ENCODE measurements around the gene CAMK1D. TPM values are rescaled to one million over a fixed set of nuclear protein-coding genes. Genes with fewer than 3 reads are reported as not detected.

CAMK1D gene
- total and polyA plus RNA-seq, 10 of the 15 experiments (the other 5 are each of a cell fraction or from before 2014, with no cell fraction given), result 2.1 to 35.5 (median 14.7) TPM

GRCh38 chr10:12685261-12686058 lies 336.1 kb downstream of the CAMK1D start:
- no peak overlapping the region for H3K9ac ChIP-seq (ENCODE audit: control insufficient read depth, insufficient read depth, low read length)
- no peak overlapping the region for H2AFZ ChIP-seq (ENCODE audit: control insufficient read depth, low read depth, low read length)
- no peak overlapping the region for H3K27ac ChIP-seq (ENCODE audit: control insufficient read depth, insufficient read depth)
- POLR2A ChIA-PET, result no interaction called here
- TF ChIP-seq KDM1A (IDR thresholded peaks at IDR 0.05; ENCODE audit: borderline replicate concordance), result no peak
- TF ChIP-seq, protein P1, sequence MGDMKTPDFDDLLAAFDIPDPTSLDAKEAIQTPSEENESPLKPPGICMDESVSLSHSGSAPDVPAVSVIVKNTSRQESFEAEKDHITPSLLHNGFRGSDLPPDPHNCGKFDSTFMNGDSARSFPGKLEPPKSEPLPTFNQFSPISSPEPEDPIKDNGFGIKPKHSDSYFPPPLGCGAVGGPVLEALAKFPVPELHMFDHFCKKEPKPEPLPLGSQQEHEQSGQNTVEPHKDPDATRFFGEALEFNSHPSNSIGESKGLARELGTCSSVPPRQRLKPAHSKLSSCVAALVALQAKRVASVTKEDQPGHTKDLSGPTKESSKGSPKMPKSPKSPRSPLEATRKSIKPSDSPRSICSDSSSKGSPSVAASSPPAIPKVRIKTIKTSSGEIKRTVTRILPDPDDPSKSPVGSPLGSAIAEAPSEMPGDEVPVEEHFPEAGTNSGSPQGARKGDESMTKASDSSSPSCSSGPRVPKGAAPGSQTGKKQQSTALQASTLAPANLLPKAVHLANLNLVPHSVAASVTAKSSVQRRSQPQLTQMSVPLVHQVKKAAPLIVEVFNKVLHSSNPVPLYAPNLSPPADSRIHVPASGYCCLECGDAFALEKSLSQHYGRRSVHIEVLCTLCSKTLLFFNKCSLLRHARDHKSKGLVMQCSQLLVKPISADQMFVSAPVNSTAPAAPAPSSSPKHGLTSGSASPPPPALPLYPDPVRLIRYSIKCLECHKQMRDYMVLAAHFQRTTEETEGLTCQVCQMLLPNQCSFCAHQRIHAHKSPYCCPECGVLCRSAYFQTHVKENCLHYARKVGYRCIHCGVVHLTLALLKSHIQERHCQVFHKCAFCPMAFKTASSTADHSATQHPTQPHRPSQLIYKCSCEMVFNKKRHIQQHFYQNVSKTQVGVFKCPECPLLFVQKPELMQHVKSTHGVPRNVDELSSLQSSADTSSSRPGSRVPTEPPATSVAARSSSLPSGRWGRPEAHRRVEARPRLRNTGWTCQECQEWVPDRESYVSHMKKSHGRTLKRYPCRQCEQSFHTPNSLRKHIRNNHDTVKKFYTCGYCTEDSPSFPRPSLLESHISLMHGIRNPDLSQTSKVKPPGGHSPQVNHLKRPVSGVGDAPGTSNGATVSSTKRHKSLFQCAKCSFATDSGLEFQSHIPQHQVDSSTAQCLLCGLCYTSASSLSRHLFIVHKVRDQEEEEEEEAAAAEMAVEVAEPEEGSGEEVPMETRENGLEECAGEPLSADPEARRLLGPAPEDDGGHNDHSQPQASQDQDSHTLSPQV (IDR thresholded peaks at IDR 0.05), result no peak
- no peak for TF ChIP-seq SPI1 (IDR thresholded peaks at IDR 0.05; ENCODE audit: borderline replicate concordance, insufficient read depth, low read depth, low read length)
- no peak for TF ChIP-seq ZNF207 (IDR thresholded peaks at IDR 0.05; ENCODE audit: borderline replicate concordance)
- no peak for TF ChIP-seq BCL11A (IDR thresholded peaks at IDR 0.05; ENCODE audit: low read depth, low read length)
- TF ChIP-seq SREBF2 (IDR thresholded peaks at IDR 0.05; ENCODE audit: low read length), result no peak
- TF ChIP-seq SMAD1 (IDR thresholded peaks at IDR 0.05; ENCODE audit: low read depth, partially characterized antibody), result no peak
- no peak for TF ChIP-seq NRF1 (conservative IDR thresholded peaks at IDR 0.05; ENCODE audit: low read depth, low read length)
- no peak for TF ChIP-seq ZZZ3 (IDR thresholded peaks at IDR 0.05; ENCODE audit: control insufficient read depth, insufficient read length, low read depth)
- no peak for TF ChIP-seq RCOR1 (conservative IDR thresholded peaks at IDR 0.05; ENCODE audit: low read depth, low read length)
- no peak for TF ChIP-seq HDGF (IDR thresholded peaks at IDR 0.05)
- no peak for TF ChIP-seq STAT1 (conservative IDR thresholded peaks at IDR 0.05)
- TF ChIP-seq IKZF2 (IDR thresholded peaks at IDR 0.05), result no peak
- TF ChIP-seq ZNF274 (IDR thresholded peaks at IDR 0.05; ENCODE audit: insufficient read depth, insufficient read length), result no peak
- TF ChIP-seq, protein P2, sequence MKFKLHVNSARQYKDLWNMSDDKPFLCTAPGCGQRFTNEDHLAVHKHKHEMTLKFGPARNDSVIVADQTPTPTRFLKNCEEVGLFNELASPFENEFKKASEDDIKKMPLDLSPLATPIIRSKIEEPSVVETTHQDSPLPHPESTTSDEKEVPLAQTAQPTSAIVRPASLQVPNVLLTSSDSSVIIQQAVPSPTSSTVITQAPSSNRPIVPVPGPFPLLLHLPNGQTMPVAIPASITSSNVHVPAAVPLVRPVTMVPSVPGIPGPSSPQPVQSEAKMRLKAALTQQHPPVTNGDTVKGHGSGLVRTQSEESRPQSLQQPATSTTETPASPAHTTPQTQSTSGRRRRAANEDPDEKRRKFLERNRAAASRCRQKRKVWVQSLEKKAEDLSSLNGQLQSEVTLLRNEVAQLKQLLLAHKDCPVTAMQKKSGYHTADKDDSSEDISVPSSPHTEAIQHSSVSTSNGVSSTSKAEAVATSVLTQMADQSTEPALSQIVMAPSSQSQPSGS (IDR thresholded peaks at IDR 0.05; ENCODE audit: low read length), result no peak
- CTCF ChIA-PET, result no interaction called here
- no peaks in the 10 kb centered on the region for H3K4me1 ChIP-seq (ENCODE audit: control insufficient read depth, insufficient read depth, low read length)
- H3K36me3 ChIP-seq (ENCODE audit: control insufficient read depth in 2 of 2, insufficient read depth in 2 of 2, low read length in 1 of 2), result no peaks in the 10 kb centered on the region
- SMC1A ChIA-PET (ENCODE audit: uncharacterized antibody, unreplicated experiment), result no interaction called here
- H3K9me3 ChIP-seq (replicated peaks; ENCODE audit: control insufficient read depth, insufficient read depth, low read length), result no peaks in the 10 kb centered on the region
- in situ Hi-C loops (cut with MboI), result no loop called here
- FAIRE-seq, result no peak
- RAD21 ChIA-PET (ENCODE audit: unreplicated experiment), result no interaction called here
- no peaks in the 10 kb centered on the region for H3K79me2 ChIP-seq (ENCODE audit: control insufficient read depth, insufficient read depth, low read length)
- H3K27me3 ChIP-seq (replicated peaks in 1 of 2; ENCODE audit: control insufficient read depth in 2 of 2, insufficient read depth in 2 of 2, low read length in 1 of 2), result no peaks in the 10 kb centered on the region
- H3K4me3 ChIP-seq, result no peak overlapping the region
- no peak for DNase-seq (ENCODE audit: low read depth, low spot score)
- no TSS peak for BruUV-seq (replicated peaks)
- no peak overlapping the region for H3K4me2 ChIP-seq (ENCODE audit: control insufficient read depth, insufficient read depth)
- H4K20me1 ChIP-seq (ENCODE audit: control insufficient read depth, insufficient read depth), result no peaks in the 10 kb centered on the region
- no peak for ATAC-seq
- intact Hi-C loops (cut with micrococcal nuclease; ENCODE audit: unreplicated experiment), result no loop called here
- 93% methylated on average over 11 of the region's 11 CpGs for WGBS (ENCODE audit: insufficient coverage, insufficient replicate concordance, low lambda C conversion rate, missing lambda C conversion rate)

All from GM12878 (cell line).